Fibroblast of skin of left quadriceps (primary cell): ENCODE results near the gene WNT3A.

Experiments used
- DNase-seq, 2 experiments: peaks; one replicate each; pipeline ENCODE4 v3.0.0-alpha.2; 2013; ENCODE audit warnings: low read depth in 2 of 2

WNT3A gene

GRCh38 chr1:228048659-228049298 is 42.0 kb downstream of the WNT3A start:
- no peak for DNase-seq

- DNase-seq = no peak
These were observed 43.9 kb downstream of the WNT3A start for GRCh38 chr1:228050571-228051231.

- no peak for DNase-seq
These were observed 51.6 kb downstream of the WNT3A start for GRCh38 chr1:228058172-228058948.

GRCh38 chr1:228058949-228059633 is 52.3 kb downstream of the WNT3A start:
- DNase-seq = no peak

GRCh38 chr1:228059634-228060457 is 53.0 kb downstream of the WNT3A start:
- DNase-seq = no peak

- no peak for DNase-seq
These were observed 53.8 kb downstream of the WNT3A start for GRCh38 chr1:228060458-228061190.

GRCh38 chr1:228061411-228062084 is 54.8 kb downstream of the WNT3A start:
- DNase-seq = no peak

- no peak for DNase-seq
These were observed 55.4 kb downstream of the WNT3A start for GRCh38 chr1:228062085-228062791.

GRCh38 chr1:228062812-228063211 is 56.0 kb downstream of the WNT3A start:
- DNase-seq = no peak

GRCh38 chr1:228063251-228064191 is 56.7 kb downstream of the WNT3A start:
- DNase-seq = no peak

GRCh38 chr1:228064296-228064695 is 57.5 kb downstream of the WNT3A start:
- DNase-seq = no peak

- no peak for DNase-seq
These were observed 58.1 kb downstream of the WNT3A start for GRCh38 chr1:228064741-228065542.

- no peak for DNase-seq
These were observed 58.9 kb downstream of the WNT3A start for GRCh38 chr1:228065543-228066347.

GRCh38 chr1:228066416-228066815 is 59.6 kb downstream of the WNT3A start:
- DNase-seq = no peak

- no peak for DNase-seq
These were observed 60.3 kb downstream of the WNT3A start for GRCh38 chr1:228066891-228067654.

- DNase-seq = no peak
These were observed 61.6 kb downstream of the WNT3A start for GRCh38 chr1:228068359-228068758.
